Activated CD4-positive, alpha-beta T cell treated with anti-CD3 and anti-CD28 coated beads for 36 hours (primary cell): ENCODE measurements around the gene MS4A18. TPM values are rescaled to one million over a fixed set of nuclear protein-coding genes. Genes with fewer than 3 reads are reported as not detected.

Source experiments
- ATAC-seq: fragments of 200-7000 bp; cut with Tn5 transposase; one replicate; pipeline ENCODE4 v1.10.0; 2021; ENCODE audit warnings: mild to moderate bottlenecking, moderate library complexity
- CTCF ChIA-PET: fragments of 350-600 bp; sonication (Branson Sonifier 250); formaldehyde crosslinking; loops from one replicate; lab custom pipeline; 2021; ENCODE audit warnings: antibody characterized with exemption; lab: Charles Lee
- POLR2A ChIA-PET: fragments of 350-600 bp; sonication (Branson Sonifier 250); formaldehyde crosslinking; loops from one replicate; lab custom pipeline; 2021; ENCODE audit warnings: antibody characterized with exemption, inconsistent platforms; lab: Charles Lee
- DNase-seq: peaks from one replicate; pipeline ENCODE4 v3.0.0-alpha.2; 2020
- H3K27ac Mint-ChIP-seq: one replicate; pipeline ENCODE4 v1.8.0; 2021; ENCODE audit warnings: mixed read lengths
- H3K27me3 Mint-ChIP-seq: one replicate; pipeline ENCODE4 v1.8.0; 2021; ENCODE audit warnings: mixed read lengths
- H3K36me3 Mint-ChIP-seq: one replicate; pipeline ENCODE4 v1.8.0; 2021; ENCODE audit warnings: low read depth, mixed read lengths
- H3K4me1 Mint-ChIP-seq: one replicate; pipeline ENCODE4 v1.8.0; 2021; ENCODE audit warnings: mixed read lengths
- H3K4me3 Mint-ChIP-seq: one replicate; pipeline ENCODE4 v1.8.0; 2021; ENCODE audit warnings: mild to moderate bottlenecking, moderate library complexity, mixed read lengths
- H3K9me3 Mint-ChIP-seq: one replicate; pipeline ENCODE4 v1.8.0; 2021; ENCODE audit warnings: low read depth, mixed read lengths
- intact Hi-C, 2 experiments: fragments of 100-400 bp; cut with DNase I in 1 of 2; cut with micrococcal nuclease in 1 of 2; formaldehyde crosslinking; loops; one replicate each; pipeline versions ENCODE4 v1.14.2 to v1.15.1; 2022 to 2024; cut with DNase I, micrococcal nuclease
- total RNA-seq, 2 experiments: library from RNA; stranded (reverse); gene quantifications; one replicate each; pipeline ENCODE4 v1.2.3, GENCODE V29; 2021

The MS4A18 gene
- total RNA-seq, 2 experiments from 2014 or later: not detected

DNA sequence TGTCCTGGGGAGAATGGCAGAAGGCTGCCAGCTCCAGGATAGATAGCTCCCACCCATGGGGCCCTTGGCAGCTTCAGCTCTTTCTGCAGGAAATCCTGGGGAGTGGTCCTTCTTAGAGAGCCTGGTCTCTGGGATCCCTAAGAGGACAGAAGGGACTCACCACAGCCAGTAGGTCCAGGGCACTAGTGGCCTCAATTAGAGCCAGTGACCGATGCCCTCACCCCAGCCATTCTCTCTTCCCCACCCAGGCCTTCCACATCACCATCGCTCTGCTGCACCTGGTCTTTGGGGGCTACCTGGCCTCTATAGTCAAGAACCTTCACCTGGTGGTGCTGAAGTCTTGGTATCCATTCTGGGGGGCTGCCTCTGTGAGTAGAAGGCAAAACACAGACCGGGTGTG lies 66.2 kb downstream of the MS4A18 start:
- ChIA-PET POLR2A (no interaction called here), CTCF (interaction anchor here (0.8 to 1.1 kb wide), 2 partner anchors 11 to 396 kb away, joined by 3 read pairs; no protein-coding TSS in a partner anchor)
- no peak overlapping the region for H3K27ac Mint-ChIP-seq
- no peak overlapping the region for H3K4me3 Mint-ChIP-seq
- intact Hi-C loops: no loop called here
- no peaks in the 10 kb centered on the region for H3K36me3 Mint-ChIP-seq
- no peaks in the 10 kb centered on the region for H3K27me3 Mint-ChIP-seq
- H3K9me3 Mint-ChIP-seq: no peaks in the 10 kb centered on the region
- no peak for ATAC-seq
- no peak for DNase-seq
- H3K4me1 Mint-ChIP-seq: no peaks in the 10 kb centered on the region

DNA sequence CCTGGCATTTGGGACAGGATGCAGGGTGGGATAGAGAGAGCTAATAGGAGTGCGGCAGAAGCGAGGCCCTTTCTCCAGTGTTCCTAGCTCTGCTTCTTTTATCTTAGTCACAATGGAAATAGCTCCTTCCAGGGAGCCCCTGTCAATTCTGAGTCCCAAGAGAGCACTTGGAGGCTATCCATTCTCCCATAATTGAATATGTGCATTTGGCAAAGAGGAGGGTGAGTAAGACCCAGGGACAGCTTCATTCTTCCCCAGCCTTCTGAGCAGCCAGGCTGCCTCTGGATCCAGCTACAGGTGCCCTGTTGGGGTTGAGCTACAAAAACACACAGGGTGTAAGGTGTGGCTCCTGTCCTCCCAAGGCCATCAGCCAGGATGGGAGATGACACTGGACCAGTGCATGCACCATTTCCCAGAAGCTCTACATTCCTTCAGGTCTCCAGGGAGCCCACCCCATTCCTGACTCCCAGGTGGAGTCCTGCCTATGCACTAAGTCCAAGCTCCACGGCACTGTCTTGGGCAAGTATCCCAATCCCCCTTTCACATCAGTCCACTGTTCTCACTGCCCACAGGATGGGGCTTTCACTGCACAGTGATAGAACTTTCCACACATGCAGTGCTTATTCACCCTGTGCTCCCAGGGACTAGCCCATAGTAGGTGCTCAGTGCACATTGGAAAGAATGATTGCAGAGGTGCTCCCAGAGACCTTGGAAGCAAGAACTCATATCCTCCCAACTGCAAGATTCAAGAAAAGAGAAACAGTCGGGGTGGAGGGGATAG lies 66.8 kb downstream of the MS4A18 start:
- Mint-ChIP-seq H3K9me3 (no peaks in the 10 kb centered on the region), H3K4me1 (no peaks in the 10 kb centered on the region), H3K4me3 (no peak overlapping the region), H3K27ac (no peak overlapping the region), H3K36me3 (no peaks in the 10 kb centered on the region), H3K27me3 (no peaks in the 10 kb centered on the region)
- ChIA-PET CTCF (interaction anchor here (0.8 to 1.1 kb wide), 3 partner anchors 11 to 396 kb away, joined by 3 read pairs; no protein-coding TSS in a partner anchor), POLR2A (no interaction called here)
- intact Hi-C loops: no loop called here
- ATAC-seq (no peak), DNase-seq (no peak)

DNA sequence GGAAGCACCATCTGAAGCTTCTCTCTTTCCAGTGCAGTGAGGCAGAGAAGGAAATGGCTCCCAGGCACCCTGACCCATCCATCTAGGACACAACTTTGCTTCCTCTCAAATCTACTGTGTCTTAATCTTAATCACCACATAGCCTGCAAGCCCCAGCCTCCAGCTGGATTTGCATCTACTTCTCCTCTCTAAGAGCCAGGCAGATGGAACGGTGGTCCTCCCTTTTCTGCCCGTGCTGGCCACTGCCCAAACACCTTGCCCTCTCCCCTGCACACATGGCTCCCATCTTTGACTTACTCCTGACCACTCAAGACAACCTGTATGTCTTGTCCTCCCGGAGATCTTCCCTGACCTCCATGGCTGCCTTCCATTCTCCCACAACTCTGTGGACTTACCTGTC lies 68.0 kb downstream of the MS4A18 start:
- Mint-ChIP-seq H3K27ac (no peak overlapping the region), H3K4me3 (no peak overlapping the region), H3K9me3 (no peaks in the 10 kb centered on the region), H3K27me3 (no peaks in the 10 kb centered on the region), H3K4me1 (no peaks in the 10 kb centered on the region), H3K36me3 (no peaks in the 10 kb centered on the region)
- no peak for DNase-seq
- ChIA-PET POLR2A (no interaction called here), CTCF (interaction anchor here (0.7 kb wide), 1 partner anchor 17 kb away, joined by 3 read pairs; no protein-coding TSS in a partner anchor)
- intact Hi-C loops: no loop called here
- ATAC-seq: no peak

Other genes with a start within 250 kb of the MS4A18 start
- gene MS4A12, start 231.9 kb upstream of the MS4A18 start, total RNA-seq: not detected
- gene MS4A13, start 209.3 kb upstream of the MS4A18 start, total RNA-seq: not detected
- gene MS4A8, start 25.1 kb upstream of the MS4A18 start, total RNA-seq: not detected
- gene MS4A15, start 32.1 kb downstream of the MS4A18 start, total RNA-seq: not detected
- gene MS4A10, start 60.6 kb downstream of the MS4A18 start, total RNA-seq: not detected
- 10 to 100 TPM; 52.1 to 75.1 TPM for gene CCDC86, start 117.4 kb downstream of the MS4A18 start, total RNA-seq
- under 1 TPM; 0.11 to 0.18 TPM for gene PTGDR2, start 131.2 kb downstream of the MS4A18 start, total RNA-seq
- not detected for gene ZP1, start 142.8 kb downstream of the MS4A18 start, total RNA-seq
- gene PRPF19, start 181.9 kb downstream of the MS4A18 start, total RNA-seq: 100 to 1,000 TPM; 148 to 197 TPM
- gene TMEM109, start 189.4 kb downstream of the MS4A18 start, total RNA-seq: 10 to 100 TPM; 80.3 to 89.1 TPM
- gene TMEM132A, start 199.7 kb downstream of the MS4A18 start, total RNA-seq: 1 to 10 TPM; 1.9 to 2.0 TPM
- 1 to 10 TPM; 7.0 to 9.6 TPM for gene SLC15A3, start 227.5 kb downstream of the MS4A18 start, total RNA-seq
- 100 to 1,000 TPM; 286 to 377 TPM for gene CD6, start 247.0 kb downstream of the MS4A18 start, total RNA-seq